T-helper 1 cell treated with Interleukin-12 subunit alpha and Interleukin-12 subunit beta and Interleukin-4 antibody, amounts not matched to agents 30 μg/mL and 1 μg/mL, for 36 hours (primary cell): ENCODE data around the gene SCARF2.

ENCODE experiments used
- H3K27ac Mint-ChIP-seq: one replicate; pipeline ENCODE4 v1.8.0; 2021; ENCODE audit warnings: mild to moderate bottlenecking, mixed read lengths
- H3K27me3 Mint-ChIP-seq: one replicate; pipeline ENCODE4 v1.8.0; 2021; ENCODE audit warnings: low read depth, mixed read lengths
- H3K36me3 Mint-ChIP-seq: one replicate; pipeline ENCODE4 v1.8.0; 2021; ENCODE audit warnings: low read depth, mixed read lengths
- H3K4me1 Mint-ChIP-seq: one replicate; pipeline ENCODE4 v1.8.0; 2021; ENCODE audit warnings: low read depth, mixed read lengths
- H3K4me3 Mint-ChIP-seq: one replicate; pipeline ENCODE4 v1.8.0; 2021; ENCODE audit warnings: mild to moderate bottlenecking, moderate library complexity, mixed read lengths
- H3K9me3 Mint-ChIP-seq: one replicate; pipeline ENCODE4 v1.8.0; 2021; ENCODE audit warnings: mixed read lengths

SCARF2 gene

DNA sequence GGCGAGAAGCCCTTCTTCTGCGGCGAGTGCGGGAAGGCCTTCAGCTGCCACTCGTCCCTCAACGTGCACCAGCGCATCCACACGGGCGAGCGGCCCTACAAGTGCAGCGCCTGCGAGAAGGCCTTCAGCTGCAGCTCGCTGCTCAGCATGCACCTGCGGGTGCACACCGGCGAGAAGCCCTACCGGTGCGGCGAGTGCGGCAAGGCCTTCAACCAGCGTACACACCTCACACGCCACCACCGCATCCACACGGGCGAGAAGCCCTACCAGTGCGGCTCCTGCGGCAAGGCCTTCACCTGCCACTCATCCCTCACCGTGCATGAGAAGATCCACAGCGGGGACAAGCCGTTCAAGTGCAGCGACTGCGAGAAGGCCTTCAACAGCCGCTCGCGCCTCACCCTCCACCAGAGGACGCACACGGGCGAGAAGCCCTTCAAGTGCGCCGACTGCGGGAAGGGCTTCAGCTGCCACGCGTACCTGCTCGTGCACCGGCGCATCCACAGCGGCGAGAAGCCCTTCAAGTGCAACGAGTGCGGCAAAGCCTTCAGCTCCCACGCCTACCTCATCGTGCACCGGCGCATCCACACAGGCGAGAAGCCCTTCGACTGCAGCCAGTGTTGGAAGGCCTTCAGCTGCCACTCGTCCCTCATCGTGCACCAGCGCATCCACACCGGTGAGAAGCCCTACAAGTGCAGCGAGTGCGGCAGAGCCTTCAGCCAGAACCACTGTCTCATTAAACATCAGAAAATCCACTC lies 31.5 kb downstream of the SCARF2 start:
- Mint-ChIP-seq H3K27me3 (no peaks in the 10 kb centered on the region), H3K27ac (no peak overlapping the region), H3K4me3 (no peak overlapping the region), H3K36me3 (peaks cover 8% of the 10 kb centered on the region), H3K4me1 (peaks cover 9% of the 10 kb centered on the region), H3K9me3 (no peaks in the 10 kb centered on the region)

DNA sequence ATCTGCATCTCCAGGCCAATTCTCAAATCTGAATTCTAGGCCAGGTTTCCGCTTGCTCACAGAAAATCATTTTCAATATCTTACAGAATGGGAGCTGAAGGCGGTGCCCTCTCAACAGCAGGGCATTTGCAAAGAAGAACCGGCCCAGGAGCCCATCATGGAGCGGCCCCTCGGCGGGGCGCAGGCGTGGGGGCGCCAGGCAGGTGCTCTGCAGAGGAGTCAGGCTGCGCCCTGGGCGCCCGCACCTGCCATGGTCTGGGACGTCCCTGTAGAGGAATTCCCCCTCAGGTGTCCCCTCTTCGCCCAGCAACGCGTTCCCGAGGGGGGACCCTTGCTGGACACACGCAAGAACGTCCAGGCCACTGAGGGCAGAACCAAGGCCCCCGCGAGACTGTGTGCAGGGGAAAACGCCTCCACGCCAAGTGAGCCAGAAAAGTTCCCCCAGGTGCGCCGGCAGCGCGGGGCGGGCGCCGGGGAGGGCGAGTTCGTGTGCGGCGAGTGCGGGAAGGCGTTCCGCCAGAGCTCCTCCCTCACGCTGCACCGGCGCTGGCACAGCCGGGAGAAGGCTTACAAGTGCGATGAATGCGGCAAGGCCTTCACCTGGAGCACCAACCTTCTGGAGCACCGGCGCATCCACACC lies 32.2 kb downstream of the SCARF2 start:
- H3K4me1 Mint-ChIP-seq, result peaks cover 9% of the 10 kb centered on the region
- no peaks in the 10 kb centered on the region for H3K9me3 Mint-ChIP-seq
- H3K36me3 Mint-ChIP-seq, result peaks cover 8% of the 10 kb centered on the region
- no peak overlapping the region for H3K27ac Mint-ChIP-seq
- no peak overlapping the region for H3K4me3 Mint-ChIP-seq
- no peaks in the 10 kb centered on the region for H3K27me3 Mint-ChIP-seq

DNA sequence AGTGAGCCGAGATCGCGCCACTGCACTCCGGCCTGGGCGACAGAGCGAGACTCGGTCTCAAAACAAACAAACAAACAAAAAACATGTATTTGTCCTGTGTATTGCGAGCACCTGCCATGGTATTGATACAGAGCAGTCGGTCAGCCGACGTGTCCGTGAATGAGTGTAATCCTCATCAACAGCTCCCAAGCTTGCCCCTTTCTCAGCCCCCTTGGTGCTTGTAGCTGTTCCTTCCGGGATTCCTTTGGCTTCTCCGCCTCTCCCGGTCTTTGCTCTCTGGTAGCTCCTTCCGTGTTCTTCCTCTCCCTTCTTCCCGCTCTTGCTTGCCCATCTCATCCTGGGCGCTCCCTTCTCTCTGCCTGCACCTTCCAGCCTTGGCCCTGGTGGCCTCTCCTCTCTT lies 32.7 kb downstream of the SCARF2 start:
- H3K4me1 Mint-ChIP-seq, result peaks cover 9% of the 10 kb centered on the region
- no peak overlapping the region for H3K27ac Mint-ChIP-seq
- H3K36me3 Mint-ChIP-seq, result peaks cover 8% of the 10 kb centered on the region
- no peaks in the 10 kb centered on the region for H3K9me3 Mint-ChIP-seq
- no peaks in the 10 kb centered on the region for H3K27me3 Mint-ChIP-seq
- no peak overlapping the region for H3K4me3 Mint-ChIP-seq

DNA sequence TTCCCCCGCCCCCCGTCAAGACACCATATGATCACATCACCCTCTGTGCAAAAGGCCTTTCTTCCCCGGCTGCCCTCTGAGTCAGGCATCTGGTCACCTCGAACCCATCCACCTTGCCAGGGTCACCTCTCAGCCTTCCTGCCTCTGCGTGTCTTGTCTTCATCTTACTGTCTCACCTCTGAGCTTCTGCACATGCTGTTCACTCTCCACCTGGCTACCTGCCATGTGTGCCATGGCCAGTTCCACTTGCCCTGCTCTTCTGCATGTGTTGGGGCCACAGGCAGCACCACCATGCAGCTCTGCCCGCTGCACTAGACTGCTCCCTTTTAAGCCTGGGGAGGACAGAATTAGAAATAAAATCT lies 33.9 kb downstream of the SCARF2 start:
- H3K4me1 Mint-ChIP-seq, result peaks cover 9% of the 10 kb centered on the region
- H3K27ac Mint-ChIP-seq, result no peak overlapping the region
- H3K36me3 Mint-ChIP-seq, result peaks cover 8% of the 10 kb centered on the region
- H3K27me3 Mint-ChIP-seq, result no peaks in the 10 kb centered on the region
- H3K4me3 Mint-ChIP-seq, result no peak overlapping the region
- H3K9me3 Mint-ChIP-seq, result no peaks in the 10 kb centered on the region

DNA sequence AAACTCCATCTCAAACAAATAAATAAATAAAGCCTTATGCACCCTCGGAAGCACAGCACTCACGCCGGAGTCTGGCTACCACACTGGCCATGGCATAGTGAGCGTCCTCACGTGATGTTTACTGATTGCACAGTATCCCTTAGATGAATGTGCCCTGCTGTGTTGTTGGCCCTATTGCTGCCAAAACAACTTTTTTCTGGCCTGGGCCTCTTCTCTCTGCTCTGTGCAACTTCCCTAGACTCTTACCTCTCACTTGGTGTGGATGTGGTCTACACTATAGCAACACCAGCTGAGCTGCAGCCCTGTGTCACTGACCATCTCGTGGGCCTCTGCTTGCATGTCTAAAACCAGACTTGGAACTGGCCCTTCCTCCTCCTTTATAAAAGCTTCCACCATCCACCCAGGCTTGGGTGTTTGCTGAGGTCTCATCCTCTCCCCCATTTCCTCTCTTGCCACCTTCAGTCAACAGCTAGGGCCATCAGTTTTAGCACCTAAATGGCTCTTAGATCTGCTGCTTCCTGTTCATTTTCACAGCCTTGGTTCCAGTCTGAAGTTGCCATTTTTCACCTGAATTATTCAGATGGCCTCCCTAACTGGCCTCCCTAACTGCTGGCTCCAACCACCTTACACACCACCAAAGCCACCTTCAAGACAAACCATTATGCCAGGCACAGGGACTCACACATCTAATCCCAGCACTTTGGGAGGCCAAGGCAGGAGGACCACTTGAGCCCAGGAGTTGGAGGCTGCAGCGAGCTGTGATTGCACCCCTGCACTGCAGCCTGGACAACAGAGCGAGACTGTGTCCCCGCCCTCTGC lies 34.5 kb downstream of the SCARF2 start:
- Mint-ChIP-seq H3K9me3 (no peaks in the 10 kb centered on the region), H3K4me3 (no peak overlapping the region), H3K27ac (peak overlapping the region; percentile 13), H3K27me3 (no peaks in the 10 kb centered on the region), H3K36me3 (peaks cover 8% of the 10 kb centered on the region), H3K4me1 (peaks cover 9% of the 10 kb centered on the region)

DNA sequence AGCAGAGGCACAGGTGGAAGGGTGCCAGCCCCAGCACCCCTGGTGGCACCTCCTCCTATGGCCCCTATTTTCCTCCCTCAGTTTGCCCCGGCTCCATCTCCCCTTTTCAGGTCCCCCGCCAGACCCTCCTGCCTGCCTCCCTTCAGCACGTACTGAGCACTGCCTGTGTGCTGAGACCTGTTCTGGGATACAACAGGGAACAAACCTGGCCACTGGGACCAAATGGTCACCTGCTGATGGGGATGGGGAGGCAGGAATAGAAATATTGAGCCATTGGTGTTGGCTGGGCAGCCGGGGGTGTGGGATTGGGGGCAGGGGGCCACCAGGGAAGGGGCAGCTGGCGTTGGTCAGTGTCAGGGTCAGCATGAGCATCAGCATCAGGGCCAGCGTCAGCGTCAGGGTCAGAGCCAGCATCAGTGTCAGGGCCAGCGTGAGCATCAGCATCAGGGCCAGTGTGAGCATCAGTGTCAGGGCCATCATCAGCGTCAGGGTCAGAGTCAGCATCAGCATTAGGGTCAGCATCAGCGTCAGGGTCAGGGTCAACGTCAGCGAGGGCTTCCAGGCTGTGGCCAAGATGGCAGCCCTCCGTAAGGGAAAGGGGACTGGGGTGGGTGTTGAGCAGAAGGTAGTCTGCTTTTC lies 36.1 kb downstream of the SCARF2 start:
- Mint-ChIP-seq H3K4me1 (peaks cover 9% of the 10 kb centered on the region), H3K4me3 (no peak overlapping the region), H3K9me3 (no peaks in the 10 kb centered on the region), H3K27ac (no peak overlapping the region), H3K27me3 (no peaks in the 10 kb centered on the region), H3K36me3 (peaks cover 6% of the 10 kb centered on the region)

DNA sequence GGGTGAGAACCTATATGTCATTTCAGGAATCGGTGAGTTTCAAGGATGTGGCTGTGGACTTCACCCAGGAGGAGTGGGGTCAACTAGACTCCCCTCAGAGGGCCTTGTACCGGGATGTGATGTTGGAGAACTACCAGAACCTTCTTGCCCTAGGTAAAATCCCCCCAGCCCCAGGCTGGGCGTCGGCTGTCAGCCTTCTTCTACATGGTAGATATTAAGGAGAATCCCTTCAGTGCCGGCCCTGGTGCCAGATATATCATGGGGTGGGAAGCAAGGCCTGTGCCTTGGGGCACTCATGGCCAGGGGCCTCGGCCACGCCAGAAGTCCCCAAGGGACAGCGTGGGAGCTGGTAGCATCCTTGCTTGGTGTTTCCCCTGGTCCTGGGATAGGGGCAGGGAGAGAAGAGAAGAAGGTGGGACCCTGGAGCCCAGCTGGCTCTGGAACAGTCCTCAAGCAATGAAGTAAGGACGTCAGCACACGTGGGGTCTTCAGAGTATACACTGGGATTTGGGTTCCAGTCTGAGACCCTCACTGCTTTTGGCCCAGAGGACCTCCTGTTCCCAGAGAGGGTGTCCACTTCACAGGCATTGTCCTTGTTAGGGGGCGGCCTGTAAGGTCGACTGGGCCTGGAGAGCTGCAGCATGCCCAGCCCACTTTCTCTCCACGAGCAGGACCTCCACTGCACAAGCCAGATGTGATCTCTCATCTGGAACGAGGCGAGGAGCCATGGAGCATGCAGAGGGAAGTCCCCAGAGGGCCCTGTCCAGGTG lies 36.8 kb downstream of the SCARF2 start:
- Mint-ChIP-seq H3K4me1 (peaks cover 10% of the 10 kb centered on the region), H3K27me3 (no peaks in the 10 kb centered on the region), H3K27ac (no peak overlapping the region), H3K9me3 (no peaks in the 10 kb centered on the region), H3K36me3 (peaks cover 6% of the 10 kb centered on the region), H3K4me3 (no peak overlapping the region)

DNA sequence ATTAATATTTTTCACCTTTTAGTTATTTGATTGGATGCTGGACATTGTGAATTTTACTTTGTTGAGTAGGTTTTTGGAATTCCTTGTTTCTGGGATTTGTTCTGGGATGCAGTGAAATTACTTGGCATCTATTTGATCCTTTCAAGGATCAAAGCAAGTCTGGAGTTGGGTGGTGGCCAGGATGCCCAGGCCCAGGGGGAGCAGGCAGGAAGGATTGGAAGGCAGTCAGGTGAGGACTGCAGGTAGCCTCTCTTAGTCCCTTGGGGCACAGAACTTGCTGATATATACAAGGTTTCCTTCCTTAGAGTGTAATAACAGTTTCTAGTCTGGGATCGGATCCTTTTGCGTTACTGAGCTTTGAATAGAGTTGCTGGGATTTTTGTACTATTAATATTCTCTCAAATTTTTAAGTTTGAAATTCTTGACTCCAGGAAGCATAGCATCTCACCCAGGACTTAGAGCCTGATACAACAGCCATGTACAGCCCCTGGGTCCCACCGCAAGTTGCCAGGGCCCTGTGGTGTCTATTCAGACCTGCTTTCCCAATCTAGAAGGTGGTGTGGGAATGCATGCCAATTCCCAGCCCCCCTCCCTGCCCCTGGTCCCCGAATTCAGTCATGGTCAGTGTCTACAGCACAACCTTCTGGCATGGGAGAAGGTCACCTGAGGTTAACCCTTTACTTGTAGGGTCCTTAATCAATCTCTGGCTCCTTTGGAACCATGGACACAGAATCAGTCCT lies 37.6 kb downstream of the SCARF2 start:
- no peaks in the 10 kb centered on the region for H3K9me3 Mint-ChIP-seq
- H3K4me3 Mint-ChIP-seq, result no peak overlapping the region
- H3K4me1 Mint-ChIP-seq, result peaks cover 17% of the 10 kb centered on the region
- no peak overlapping the region for H3K27ac Mint-ChIP-seq
- H3K36me3 Mint-ChIP-seq, result peaks cover 4% of the 10 kb centered on the region
- no peaks in the 10 kb centered on the region for H3K27me3 Mint-ChIP-seq

DNA sequence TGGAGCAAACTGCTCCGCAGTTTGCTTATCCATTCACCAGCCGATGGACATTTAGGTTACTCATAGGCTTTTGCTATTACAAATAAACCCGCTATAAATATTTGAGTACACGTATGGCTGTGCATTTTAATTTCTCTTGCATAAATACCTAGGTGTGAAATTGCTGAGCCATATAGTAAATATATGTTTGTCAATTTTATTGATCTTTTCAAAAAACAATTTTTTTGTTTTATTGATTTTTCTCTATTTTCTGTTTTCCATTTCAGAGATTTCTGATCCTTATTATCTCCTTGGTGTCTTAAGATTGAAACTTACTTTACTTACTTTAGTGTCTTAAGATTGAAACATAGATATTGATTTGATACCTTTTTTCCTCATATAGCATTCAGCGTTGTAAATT lies 39.2 kb downstream of the SCARF2 start:
- H3K27me3 Mint-ChIP-seq, result no peaks in the 10 kb centered on the region
- no peaks in the 10 kb centered on the region for H3K9me3 Mint-ChIP-seq
- peaks cover 20% of the 10 kb centered on the region for H3K4me1 Mint-ChIP-seq
- no peak overlapping the region for H3K4me3 Mint-ChIP-seq
- H3K36me3 Mint-ChIP-seq, result peaks cover 4% of the 10 kb centered on the region
- no peak overlapping the region for H3K27ac Mint-ChIP-seq

DNA sequence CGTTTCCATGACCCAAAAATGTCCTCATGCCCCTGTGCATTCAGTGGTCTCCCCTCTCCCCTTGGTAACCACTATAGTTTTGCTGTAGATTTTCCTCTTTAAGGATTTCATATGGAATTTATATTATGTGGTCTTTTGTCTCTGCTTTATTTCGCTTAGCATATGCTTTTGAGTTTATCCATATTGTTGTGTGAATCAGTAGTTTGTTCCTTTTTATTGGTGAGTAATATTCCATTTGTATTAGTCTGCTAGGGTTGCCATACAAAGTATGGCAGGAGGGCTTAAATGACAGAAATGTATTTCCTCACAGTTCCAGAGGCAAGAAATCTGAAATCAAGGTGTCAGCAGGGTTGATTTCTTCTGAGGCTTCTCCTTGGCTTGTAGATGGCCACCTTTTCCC lies 40.1 kb downstream of the SCARF2 start:
- Mint-ChIP-seq H3K4me3 (no peak overlapping the region), H3K27me3 (no peaks in the 10 kb centered on the region), H3K36me3 (no peaks in the 10 kb centered on the region), H3K4me1 (peaks cover 15% of the 10 kb centered on the region), H3K9me3 (no peaks in the 10 kb centered on the region), H3K27ac (no peak overlapping the region)

DNA sequence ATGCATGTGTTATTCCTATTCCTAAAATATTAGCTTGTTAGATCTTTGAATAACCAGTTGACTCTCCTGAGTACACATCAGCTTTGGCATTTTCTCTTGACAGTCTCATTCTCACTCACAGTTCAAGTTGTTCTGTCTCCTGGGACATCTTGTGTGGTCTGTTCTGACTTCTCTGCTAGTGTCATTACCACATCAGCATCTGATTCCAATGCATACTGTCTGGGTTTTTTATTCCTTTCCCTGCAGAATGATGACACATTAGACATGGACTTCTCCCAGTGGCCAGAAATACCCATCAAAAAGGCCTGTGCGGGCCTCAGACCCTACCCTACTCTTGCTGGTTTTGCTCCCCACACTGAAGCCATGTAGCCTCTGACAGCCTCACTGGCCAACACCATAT lies 41.0 kb downstream of the SCARF2 start:
- Mint-ChIP-seq H3K27me3 (no peaks in the 10 kb centered on the region), H3K4me3 (no peak overlapping the region), H3K9me3 (no peaks in the 10 kb centered on the region), H3K36me3 (no peaks in the 10 kb centered on the region), H3K4me1 (peaks cover 15% of the 10 kb centered on the region), H3K27ac (no peak overlapping the region)

DNA sequence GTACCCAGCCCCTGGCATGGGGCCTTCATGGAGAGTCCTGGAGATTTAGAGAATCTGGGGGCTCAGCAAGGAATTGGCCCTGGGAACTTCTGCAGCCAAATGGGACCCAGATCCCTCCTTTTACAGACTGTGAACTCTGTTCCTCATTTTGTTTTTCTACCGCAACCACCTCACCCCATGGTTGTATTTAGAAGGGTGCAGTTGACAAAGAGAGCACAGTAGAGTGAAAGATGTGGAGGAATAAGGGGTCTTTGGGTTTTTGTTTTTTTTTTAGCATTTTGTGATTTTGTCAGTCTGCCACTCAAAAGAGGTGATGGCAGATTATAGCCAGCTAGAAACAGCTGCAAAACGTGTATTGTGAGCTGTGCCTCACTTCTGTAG lies 41.7 kb downstream of the SCARF2 start:
- Mint-ChIP-seq H3K9me3 (no peaks in the 10 kb centered on the region), H3K27me3 (no peaks in the 10 kb centered on the region), H3K36me3 (no peaks in the 10 kb centered on the region), H3K27ac (no peak overlapping the region), H3K4me3 (peak overlapping the region; percentile 88), H3K4me1 (peaks cover 15% of the 10 kb centered on the region)

DNA sequence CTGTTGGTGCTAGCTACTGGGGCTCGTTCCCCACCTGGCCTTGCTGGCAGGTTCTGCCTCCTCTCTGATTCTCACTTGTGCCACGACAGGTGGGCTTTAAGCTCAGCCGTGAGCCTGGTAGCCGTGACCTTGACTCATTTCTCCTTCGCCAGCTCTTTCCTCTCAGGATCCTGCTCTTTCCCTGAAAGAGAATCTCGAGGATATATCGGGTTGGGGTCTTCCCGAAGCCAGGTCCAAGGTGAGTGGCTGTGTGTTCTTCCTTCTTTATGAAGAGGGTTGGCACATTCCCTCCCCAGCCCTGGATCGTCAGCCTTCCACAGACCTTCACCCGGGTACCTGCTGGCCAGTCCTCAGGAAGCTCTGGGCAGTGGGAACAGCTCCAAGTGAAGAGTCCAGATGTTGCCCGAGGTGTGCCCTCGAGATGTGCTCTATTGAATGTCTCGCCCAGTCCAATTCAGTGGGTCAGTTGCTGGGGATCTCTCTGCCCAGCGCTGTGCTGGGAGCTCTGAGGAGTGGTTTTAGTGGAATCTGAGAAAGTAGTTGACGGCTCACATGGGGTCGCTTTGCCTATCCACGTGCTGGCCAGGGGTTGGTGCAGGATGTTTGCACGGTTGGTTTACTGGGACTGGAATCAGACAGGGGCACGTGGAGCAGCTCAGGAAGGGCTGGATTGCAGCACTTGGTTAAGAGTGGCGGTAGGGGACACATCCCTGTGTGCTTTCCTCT lies 42.3 kb downstream of the SCARF2 start:
- peaks cover 15% of the 10 kb centered on the region for H3K4me1 Mint-ChIP-seq
- H3K27ac Mint-ChIP-seq, result peak overlapping the region; percentile 52
- H3K9me3 Mint-ChIP-seq, result no peaks in the 10 kb centered on the region
- no peaks in the 10 kb centered on the region for H3K36me3 Mint-ChIP-seq
- no peaks in the 10 kb centered on the region for H3K27me3 Mint-ChIP-seq
- peak overlapping the region; percentile 88 for H3K4me3 Mint-ChIP-seq
